MG63 (cell line): ENCODE results near the gene AGR3. TPM values are rescaled to one million over a fixed set of nuclear protein-coding genes. Genes with fewer than 3 reads are reported as not detected.

Source experiments
- DNase-seq: peaks from one replicate; pipeline ENCODE4 v3.0.0-alpha.2; 2020
- H3K27me3 ChIP-seq: fragments of 250-450 bp; sonication (Bioruptor Pico); 2 replicates; pipeline ENCODE4 v1.5.1; 2020; ENCODE audit warnings: mild to moderate bottlenecking, moderate library complexity
- H3K36me3 ChIP-seq: fragments of 250-450 bp; sonication (Bioruptor Pico); 2 replicates; pipeline ENCODE4 v1.5.1; 2020; ENCODE audit warnings: mild to moderate bottlenecking, moderate library complexity
- H3K4me3 ChIP-seq: fragments of 250-450 bp; sonication (Bioruptor Pico); 2 replicates; pipeline ENCODE4 v1.5.1; 2020; ENCODE audit warnings: mild to moderate bottlenecking, moderate library complexity
- H3K9me3 ChIP-seq: fragments of 250-450 bp; sonication (Bioruptor Pico); 2 replicates; pipeline ENCODE4 v1.5.1; 2020; ENCODE audit warnings: mild to moderate bottlenecking, moderate library complexity
- total RNA-seq: library from RNA; depleted of rRNA; stranded (reverse); fragments of >200 nt; shearing (Covaris generic); gene quantifications from 2 replicates; pipeline ENCODE4 v1.2.3, GENCODE V29; 2014; ENCODE audit warnings: low replicate concordance; rRNA removed

The AGR3 gene
- total RNA-seq, 1 experiment from 2014 or later: not detected

- Histone ChIP-seq H3K36me3 (no peaks in the 10 kb centered on the region), H3K27me3 (no peaks in the 10 kb centered on the region), H3K4me3 (no peak overlapping the region), H3K9me3 (no peaks in the 10 kb centered on the region)
- DNase-seq: no peak
Measured at GRCh38 chr7:16815001-16815400, 66.8 kb downstream of the AGR3 start.

GRCh38 chr7:16813232-16813616 lies 68.6 kb downstream of the AGR3 start:
- no peaks in the 10 kb centered on the region for H3K27me3 ChIP-seq
- no peak overlapping the region for H3K4me3 ChIP-seq
- H3K9me3 ChIP-seq: no peaks in the 10 kb centered on the region
- no peak for DNase-seq
- H3K36me3 ChIP-seq: no peaks in the 10 kb centered on the region

- Histone ChIP-seq H3K4me3 (no peak overlapping the region), H3K27me3 (no peaks in the 10 kb centered on the region), H3K36me3 (no peaks in the 10 kb centered on the region), H3K9me3 (no peaks in the 10 kb centered on the region)
- DNase-seq: no peak
Measured at GRCh38 chr7:16812542-16813231, 69.1 kb downstream of the AGR3 start.

- H3K4me3 ChIP-seq: no peak overlapping the region
- H3K36me3 ChIP-seq: no peaks in the 10 kb centered on the region
- H3K9me3 ChIP-seq: no peaks in the 10 kb centered on the region
- no peaks in the 10 kb centered on the region for H3K27me3 ChIP-seq
- no peak for DNase-seq
Measured at GRCh38 chr7:16811551-16811950, 70.2 kb downstream of the AGR3 start.

- no peak overlapping the region for H3K4me3 ChIP-seq
- H3K9me3 ChIP-seq: no peaks in the 10 kb centered on the region
- no peaks in the 10 kb centered on the region for H3K27me3 ChIP-seq
- no peaks in the 10 kb centered on the region for H3K36me3 ChIP-seq
- no peak for DNase-seq
Measured at GRCh38 chr7:16810573-16810972, 71.2 kb downstream of the AGR3 start.

- H3K9me3 ChIP-seq: no peaks in the 10 kb centered on the region
- H3K4me3 ChIP-seq: no peak overlapping the region
- no peak for DNase-seq
- H3K27me3 ChIP-seq: no peaks in the 10 kb centered on the region
- H3K36me3 ChIP-seq: no peaks in the 10 kb centered on the region
Measured at GRCh38 chr7:16810112-16810511, 71.7 kb downstream of the AGR3 start.

Other genes starting within 250 kb of the AGR3 start
- 18.5 and 21.0 TPM in 2 replicates for gene ANKMY2, start 236.2 kb downstream of the AGR3 start, total RNA-seq
- 120 and 182 TPM in 2 replicates for gene BZW2, start 235.8 kb downstream of the AGR3 start, total RNA-seq
- 1.2 and 5.0 TPM in 2 replicates for gene TSPAN13, start 128.2 kb downstream of the AGR3 start, total RNA-seq
- gene AGR2, start 77.0 kb downstream of the AGR3 start, total RNA-seq: not detected in 2 replicates